Thyroid gland (tissue), 4 donors: ENCODE measurements around the gene MSS51.

Experiments used
- POLR2A ChIP-seq, 2 donors: fragments of 450-650 bp; IDR thresholded peaks; one replicate each; pipeline ENCODE4 v1.6.1; 2017; ENCODE audit warnings: antibody characterized with exemption in 2 of 2, mild to moderate bottlenecking in 2 of 2, moderate library complexity in 1 of 2
- TF ChIP-seq, protein P1 (sequence below), 6 experiments: fragments of 200-600 bp in 3 of 6; fragments of 450-650 bp in 3 of 6; sonication (generic) in 3 of 6; IDR thresholded peaks; one replicate each; pipeline ENCODE4 v1.5.1; 2016 to 2019; ENCODE audit warnings: antibody characterized with exemption in 6 of 6, mild to moderate bottlenecking in 2 of 6, inconsistent platforms in 1 of 6, moderate library complexity in 1 of 6

DNA sequence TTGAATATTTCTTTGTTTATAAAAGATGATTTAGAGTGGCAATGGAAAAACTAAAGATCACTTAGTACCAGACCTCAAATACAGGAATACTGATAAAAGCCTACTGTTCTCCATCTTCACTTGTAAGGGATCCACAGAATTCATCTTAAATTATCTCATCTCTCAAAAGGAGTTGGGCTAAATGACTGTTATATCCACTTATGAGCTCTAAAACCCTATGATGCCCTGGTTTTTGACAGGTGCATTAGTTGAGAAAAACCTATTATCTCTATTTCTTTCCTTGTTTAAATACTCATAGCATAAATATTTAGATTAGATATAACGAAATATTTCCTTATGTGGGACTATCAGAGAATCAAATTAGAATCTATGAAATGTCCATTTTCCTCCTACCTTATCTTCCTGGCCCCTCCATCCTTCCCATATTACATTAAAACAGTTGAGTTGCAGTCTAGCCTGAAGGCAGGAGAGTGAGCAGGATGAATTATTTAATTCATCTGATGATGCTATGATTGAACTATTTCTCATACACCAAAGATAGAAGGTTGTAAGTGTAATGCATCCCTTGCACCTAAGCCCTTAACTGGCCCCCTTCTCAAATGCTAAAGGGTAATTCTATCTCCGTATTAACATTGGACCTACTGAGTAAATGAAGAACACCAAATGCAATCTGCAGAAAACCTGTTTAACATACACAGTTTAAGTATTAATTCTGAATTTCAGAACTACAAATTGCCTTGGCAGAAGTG is 32.8 kb upstream of the MSS51 start:
- TF ChIP-seq, protein P1, sequence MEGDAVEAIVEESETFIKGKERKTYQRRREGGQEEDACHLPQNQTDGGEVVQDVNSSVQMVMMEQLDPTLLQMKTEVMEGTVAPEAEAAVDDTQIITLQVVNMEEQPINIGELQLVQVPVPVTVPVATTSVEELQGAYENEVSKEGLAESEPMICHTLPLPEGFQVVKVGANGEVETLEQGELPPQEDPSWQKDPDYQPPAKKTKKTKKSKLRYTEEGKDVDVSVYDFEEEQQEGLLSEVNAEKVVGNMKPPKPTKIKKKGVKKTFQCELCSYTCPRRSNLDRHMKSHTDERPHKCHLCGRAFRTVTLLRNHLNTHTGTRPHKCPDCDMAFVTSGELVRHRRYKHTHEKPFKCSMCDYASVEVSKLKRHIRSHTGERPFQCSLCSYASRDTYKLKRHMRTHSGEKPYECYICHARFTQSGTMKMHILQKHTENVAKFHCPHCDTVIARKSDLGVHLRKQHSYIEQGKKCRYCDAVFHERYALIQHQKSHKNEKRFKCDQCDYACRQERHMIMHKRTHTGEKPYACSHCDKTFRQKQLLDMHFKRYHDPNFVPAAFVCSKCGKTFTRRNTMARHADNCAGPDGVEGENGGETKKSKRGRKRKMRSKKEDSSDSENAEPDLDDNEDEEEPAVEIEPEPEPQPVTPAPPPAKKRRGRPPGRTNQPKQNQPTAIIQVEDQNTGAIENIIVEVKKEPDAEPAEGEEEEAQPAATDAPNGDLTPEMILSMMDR (IDR thresholded peaks at IDR 0.05): no peak
- no peak for TF ChIP-seq POLR2A (IDR thresholded peaks at IDR 0.05)
